Caco-2 (cell line): Measurements from ENCODE around the gene TNS1. TPM values are rescaled to one million over a fixed set of nuclear protein-coding genes. Genes with fewer than 3 reads are reported as not detected.

Experiments
- BruUV-seq: library from RNA; stranded (reverse); fragments of 400-500 nt; replicated peaks from 2 replicates; lab custom pipeline; 2021; lab: Mats Ljungman, UMichigan
- CTCF ChIA-PET: fragments of 300-600 bp; sonication (Branson Sonifier 250); formaldehyde crosslinking; loops from one replicate; lab custom pipeline; 2022; ENCODE audit warnings: antibody characterized with exemption; lab: Charles Lee
- POLR2A ChIA-PET: fragments of 300-600 bp; sonication (Branson Sonifier 250); formaldehyde crosslinking; loops from one replicate; lab custom pipeline; 2022; ENCODE audit warnings: antibody characterized with exemption; lab: Charles Lee
- DNase-seq, 2 experiments: peaks; one replicate each; pipeline versions ENCODE4 v3.0.0 to v3.0.0-alpha.2; 2020 to 2022
- H3K27me3 ChIP-seq: replicated peaks from 2 replicates; pipeline ENCODE4 v1.6.0; 2011; ENCODE audit warnings: low read length; ENCODE audit not compliant: control insufficient read depth, insufficient read depth
- H3K36me3 ChIP-seq: 2 replicates; pipeline ENCODE4 v1.5.1; 2011; ENCODE audit warnings: low read length; ENCODE audit not compliant: control insufficient read depth, insufficient read depth
- H3K4me1 ChIP-seq: fragments of 250-450 bp; sonication (Bioruptor Pico); 2 replicates; pipeline ENCODE4 v1.5.1; 2020; ENCODE audit warnings: mild to moderate bottlenecking
- H3K4me3 ChIP-seq: 2 replicates; pipeline ENCODE4 v1.5.1; 2011; ENCODE audit warnings: low read depth, mild to moderate bottlenecking, control low read depth, low read length
- H3K9me3 ChIP-seq: fragments of 250-450 bp; sonication (Bioruptor Pico); 2 replicates; pipeline ENCODE4 v1.5.1; 2020; ENCODE audit warnings: mild to moderate bottlenecking, moderate library complexity
- H3K27ac Mint-ChIP-seq: one replicate; pipeline ENCODE4 v1.8.0; 2022; ENCODE audit warnings: mixed read lengths; ENCODE audit not compliant: unreplicated experiment
- H3K27me3 Mint-ChIP-seq: one replicate; pipeline ENCODE4 v1.8.0; 2022; ENCODE audit warnings: mixed read lengths; ENCODE audit not compliant: insufficient read depth, unreplicated experiment
- H3K36me3 Mint-ChIP-seq: one replicate; pipeline ENCODE4 v1.8.0; 2022; ENCODE audit warnings: mild to moderate bottlenecking, mixed read lengths; ENCODE audit not compliant: insufficient read depth, unreplicated experiment
- H3K4me1 Mint-ChIP-seq: one replicate; pipeline ENCODE4 v1.8.0; 2022; ENCODE audit warnings: low read depth, mixed read lengths; ENCODE audit not compliant: unreplicated experiment
- H3K4me3 Mint-ChIP-seq: one replicate; pipeline ENCODE4 v1.8.0; 2022; ENCODE audit warnings: mild to moderate bottlenecking, moderate library complexity, mixed read lengths; ENCODE audit not compliant: unreplicated experiment
- H3K9me3 Mint-ChIP-seq: one replicate; pipeline ENCODE4 v1.8.0; 2022; ENCODE audit warnings: mixed read lengths; ENCODE audit not compliant: unreplicated experiment
- intact Hi-C: fragments of 100-400 bp; cut with micrococcal nuclease; formaldehyde crosslinking; loops from one replicate; pipeline ENCODE4 v1.10.0; 2022; ENCODE audit not compliant: unreplicated experiment
- total RNA-seq: library from RNA; stranded (reverse); gene quantifications from 2 replicates; pipeline ENCODE4 v1.2.3, GENCODE V29; 2022
- TF ChIP-seq, protein P1 (sequence below), 2 experiments: fragments of 200-600 bp in 1 of 2; IDR thresholded peaks; 1 replicate in 1 of 2; 2 replicates in 1 of 2; pipeline versions ENCODE4 v1.5.1 to v1.8.0; 2011 to 2022; ENCODE audit warnings: antibody characterized with exemption in 1 of 2, control low read depth in 1 of 2, inconsistent platforms in 1 of 2, low read depth in 1 of 2, low read length in 1 of 2, mild to moderate bottlenecking in 1 of 2, moderate library complexity in 1 of 2; ENCODE audit not compliant: insufficient read depth in 1 of 2, severe bottlenecking in 1 of 2, unreplicated experiment in 1 of 2

Gene TNS1
- total RNA-seq, 1 experiment from 2014 or later: 16.1 TPM

- Histone ChIP-seq H3K27me3 (no peaks in the 10 kb centered on the region), H3K9me3 (no peaks in the 10 kb centered on the region), H3K36me3 (no peaks in the 10 kb centered on the region), H3K4me3 (no peak overlapping the region), H3K4me1 (peaks cover 44% of the 10 kb centered on the region)
- peaks cover 26% of the 10 kb centered on the region for H3K4me1 Mint-ChIP-seq
- intact Hi-C loops: no loop called here
- CTCF ChIA-PET: interaction anchor here (0.9 kb wide), 1 partner anchor 26 kb away, joined by 3 read pairs; no protein-coding TSS in a partner anchor
- POLR2A ChIA-PET: no interaction called here
- DNase-seq: peak in 1 of 2 experiments; percentile 13
- BruUV-seq: no TSS peak
- no peaks in the 10 kb centered on the region for H3K27me3 Mint-ChIP-seq
- TF ChIP-seq, protein P1, sequence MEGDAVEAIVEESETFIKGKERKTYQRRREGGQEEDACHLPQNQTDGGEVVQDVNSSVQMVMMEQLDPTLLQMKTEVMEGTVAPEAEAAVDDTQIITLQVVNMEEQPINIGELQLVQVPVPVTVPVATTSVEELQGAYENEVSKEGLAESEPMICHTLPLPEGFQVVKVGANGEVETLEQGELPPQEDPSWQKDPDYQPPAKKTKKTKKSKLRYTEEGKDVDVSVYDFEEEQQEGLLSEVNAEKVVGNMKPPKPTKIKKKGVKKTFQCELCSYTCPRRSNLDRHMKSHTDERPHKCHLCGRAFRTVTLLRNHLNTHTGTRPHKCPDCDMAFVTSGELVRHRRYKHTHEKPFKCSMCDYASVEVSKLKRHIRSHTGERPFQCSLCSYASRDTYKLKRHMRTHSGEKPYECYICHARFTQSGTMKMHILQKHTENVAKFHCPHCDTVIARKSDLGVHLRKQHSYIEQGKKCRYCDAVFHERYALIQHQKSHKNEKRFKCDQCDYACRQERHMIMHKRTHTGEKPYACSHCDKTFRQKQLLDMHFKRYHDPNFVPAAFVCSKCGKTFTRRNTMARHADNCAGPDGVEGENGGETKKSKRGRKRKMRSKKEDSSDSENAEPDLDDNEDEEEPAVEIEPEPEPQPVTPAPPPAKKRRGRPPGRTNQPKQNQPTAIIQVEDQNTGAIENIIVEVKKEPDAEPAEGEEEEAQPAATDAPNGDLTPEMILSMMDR (IDR thresholded peaks at IDR 0.05; ENCODE audit: insufficient read depth in 1 of 2, low read depth in 1 of 2, low read length in 1 of 2, severe bottlenecking in 1 of 2, unreplicated experiment in 1 of 2): no peak
- H3K9me3 Mint-ChIP-seq: no peaks in the 10 kb centered on the region
- no peak overlapping the region for H3K27ac Mint-ChIP-seq
- H3K4me3 Mint-ChIP-seq: no peak overlapping the region
- H3K36me3 Mint-ChIP-seq: no peaks in the 10 kb centered on the region
Observed at GRCh38 chr2:217953011-217953481, 49.7 kb downstream of the TNS1 start.

GRCh38 chr2:217952409-217952808 is 50.4 kb downstream of the TNS1 start:
- intact Hi-C loops: no loop called here
- ChIA-PET POLR2A (no interaction called here), CTCF (no interaction called here)
- H3K9me3 ChIP-seq: no peaks in the 10 kb centered on the region
- BruUV-seq: no TSS peak
- no peaks in the 10 kb centered on the region for H3K27me3 ChIP-seq
- no peak overlapping the region for H3K4me3 Mint-ChIP-seq
- DNase-seq: peak in 1 of 2 experiments; percentile 12
- TF ChIP-seq, protein P1 (IDR thresholded peaks at IDR 0.05; ENCODE audit: insufficient read depth in 1 of 2, low read depth in 1 of 2, low read length in 1 of 2, severe bottlenecking in 1 of 2, unreplicated experiment in 1 of 2): no peak
- H3K4me3 ChIP-seq: no peak overlapping the region
- H3K36me3 ChIP-seq: no peaks in the 10 kb centered on the region
- no peaks in the 10 kb centered on the region for H3K36me3 Mint-ChIP-seq
- H3K4me1 Mint-ChIP-seq: peaks cover 29% of the 10 kb centered on the region
- H3K4me1 ChIP-seq: peaks cover 50% of the 10 kb centered on the region
- H3K27me3 Mint-ChIP-seq: no peaks in the 10 kb centered on the region
- no peaks in the 10 kb centered on the region for H3K9me3 Mint-ChIP-seq
- no peak overlapping the region for H3K27ac Mint-ChIP-seq

DNA sequence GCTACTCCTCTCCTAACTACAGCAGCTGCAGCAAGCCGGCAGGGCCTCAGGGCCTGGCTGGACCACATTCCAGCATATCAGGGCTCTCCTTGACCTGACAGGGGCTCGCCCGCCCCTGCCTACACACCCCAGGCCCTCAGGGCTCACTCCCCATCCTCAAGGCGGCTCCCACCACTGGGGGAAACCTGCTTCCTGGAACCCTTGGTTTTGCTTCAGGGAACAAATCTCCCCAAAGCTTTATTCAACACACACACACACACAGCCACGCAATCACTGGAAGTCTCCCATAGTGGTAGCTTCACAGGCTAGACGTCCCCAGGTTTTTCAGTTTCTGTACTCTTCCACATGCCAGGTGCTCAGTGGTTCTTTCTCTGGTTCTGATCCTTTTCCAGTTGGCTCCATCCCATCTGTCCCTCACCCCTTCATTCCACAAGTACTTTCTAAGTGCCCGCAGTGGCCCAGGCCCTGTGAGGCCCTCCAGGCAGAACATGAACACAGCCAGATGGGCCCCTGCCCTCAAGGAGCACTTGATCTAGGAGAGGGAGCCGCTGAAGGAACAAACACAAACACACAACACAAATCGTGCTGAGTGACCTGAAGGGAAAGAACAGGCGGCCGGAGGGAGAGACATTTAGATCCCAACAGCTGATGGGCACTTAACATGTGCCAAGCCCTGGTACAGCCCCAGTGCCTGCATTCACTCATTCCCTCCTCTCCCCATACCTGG is 51.1 kb downstream of the TNS1 start:
- intact Hi-C loops: loop anchor here (2.0 kb wide), 1 partner anchor 13 kb away; no protein-coding TSS in a partner anchor
- peak; percentile 67 to 84 for DNase-seq
- no TSS peak for BruUV-seq

More for the DNA sequence above, 51.1 kb downstream of the TNS1 start:
- H3K27me3 ChIP-seq: no peaks in the 10 kb centered on the region
- H3K4me1 ChIP-seq: peaks cover 52% of the 10 kb centered on the region
- H3K4me3 ChIP-seq: no peak overlapping the region
- ChIA-PET CTCF (interaction anchor here (0.6 kb wide), 2 partner anchors 48 to 204 kb away, joined by 3 read pairs; no protein-coding TSS in a partner anchor), POLR2A (no interaction called here)
- no peaks in the 10 kb centered on the region for H3K9me3 Mint-ChIP-seq
- peak overlapping the region; percentile 45 for H3K4me3 Mint-ChIP-seq
- H3K36me3 Mint-ChIP-seq: no peaks in the 10 kb centered on the region
- H3K36me3 ChIP-seq: no peaks in the 10 kb centered on the region
- TF ChIP-seq, protein P1 (IDR thresholded peaks at IDR 0.05; ENCODE audit: insufficient read depth in 1 of 2, low read depth in 1 of 2, low read length in 1 of 2, severe bottlenecking in 1 of 2, unreplicated experiment in 1 of 2): no peak
- peaks cover 34% of the 10 kb centered on the region for H3K4me1 Mint-ChIP-seq
- peak overlapping the region; percentile 43 for H3K27ac Mint-ChIP-seq
- H3K9me3 ChIP-seq: no peaks in the 10 kb centered on the region
- H3K27me3 Mint-ChIP-seq: no peaks in the 10 kb centered on the region
